C1 segment of cervical spinal cord (tissue), 14 donors: ENCODE results near the gene FLT1.

Experiments
- DNase-seq, 14 donors: peaks; one replicate each; lab custom pipeline; 2025; lab: John Stamatoyannopoulos, UW

The FLT1 gene

DNA sequence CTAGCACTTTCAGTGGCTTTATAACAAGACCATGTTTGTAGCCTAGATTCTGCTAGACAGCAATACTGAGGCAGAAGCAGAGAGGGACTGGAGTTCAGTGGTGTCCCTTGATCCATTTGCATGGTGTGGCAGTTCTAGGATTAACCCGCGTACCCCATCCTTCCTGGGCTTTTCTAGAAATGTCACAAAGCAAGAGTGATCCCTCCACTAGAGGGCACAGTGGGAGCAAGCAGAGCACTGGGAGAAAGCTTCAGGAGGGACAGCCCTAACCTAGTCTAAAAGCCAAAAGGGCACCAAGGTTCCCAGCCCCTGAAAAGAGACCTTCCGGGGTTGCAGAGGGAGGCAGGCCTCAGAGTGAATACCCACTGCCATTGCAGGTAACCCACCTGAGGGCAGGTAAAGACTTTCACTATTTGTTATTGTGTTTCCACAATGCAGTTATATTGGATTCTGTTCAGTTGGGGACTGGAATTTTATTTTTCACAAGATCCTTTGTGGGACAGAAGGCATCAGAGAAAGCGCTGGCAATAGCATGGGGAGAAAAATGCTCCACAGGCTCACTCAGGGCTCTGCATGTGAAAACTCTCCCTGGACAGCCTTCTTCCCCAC lies 170.6 kb downstream of the FLT1 start:
- peak in 11 of 14 donors; percentile 2 to 44 (median 9) for DNase-seq

GRCh38 chr13:28322256-28322905 lies 172.5 kb downstream of the FLT1 start:
- DNase-seq, result no peak

DNA sequence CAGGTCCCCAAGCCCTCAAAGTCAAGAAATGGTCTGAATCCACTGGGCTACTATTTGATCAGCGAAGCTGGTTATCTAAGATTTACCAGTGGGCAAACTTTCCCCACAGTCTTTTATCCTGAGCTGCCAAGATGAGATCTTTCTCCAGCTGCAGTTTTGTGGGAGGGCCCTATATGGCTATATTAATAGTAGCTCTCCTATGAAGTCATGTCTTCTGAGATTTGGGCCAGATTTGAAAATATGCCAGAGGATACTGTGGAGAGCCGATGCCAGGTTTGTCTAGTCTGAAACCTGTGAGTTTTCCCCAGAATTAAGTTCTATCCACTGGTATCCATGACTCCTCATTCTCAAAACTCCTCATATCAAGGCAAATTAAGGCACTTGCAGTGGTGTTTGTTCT lies 173.2 kb downstream of the FLT1 start:
- DNase-seq, result no peak

DNA sequence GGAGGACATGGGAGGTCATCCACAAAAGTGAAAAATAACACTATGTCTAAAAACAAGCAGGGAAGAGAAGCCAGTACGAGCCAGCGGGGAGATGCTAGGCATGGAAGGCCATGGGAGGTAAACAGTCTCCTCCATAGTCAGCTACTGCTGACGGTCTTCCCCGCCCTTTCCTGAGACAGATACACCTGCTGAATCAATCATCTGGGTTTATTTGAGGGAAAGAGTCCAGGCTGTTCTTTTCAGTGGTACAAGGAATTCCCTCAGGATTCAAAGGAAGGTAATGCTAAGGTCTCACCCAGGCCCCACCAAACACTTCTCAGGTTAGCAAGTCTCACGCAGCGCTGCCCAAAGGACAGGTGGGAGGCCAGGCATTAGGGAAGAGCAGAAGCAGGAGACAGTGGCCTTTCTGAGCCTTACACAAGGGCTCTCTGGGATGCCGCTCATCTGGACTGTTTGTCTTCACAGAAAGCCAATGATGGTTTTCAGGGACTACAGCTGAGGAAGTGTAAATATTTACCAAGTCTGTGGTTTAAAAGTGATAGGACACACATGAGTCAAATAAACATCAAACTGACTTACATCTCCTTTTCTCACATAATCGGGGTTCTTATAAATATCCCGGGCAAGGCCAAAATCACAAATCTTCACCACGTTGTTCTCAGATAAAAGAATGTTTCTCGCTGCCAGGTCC lies 173.9 kb downstream of the FLT1 start:
- DNase-seq, result no peak

- no peak for DNase-seq
Measured at GRCh38 chr13:28320209-28320608, 174.7 kb downstream of the FLT1 start.

GRCh38 chr13:28319528-28319927 lies 175.4 kb downstream of the FLT1 start:
- DNase-seq, result no peak

GRCh38 chr13:28318496-28318895 lies 176.4 kb downstream of the FLT1 start:
- no peak for DNase-seq

DNA sequence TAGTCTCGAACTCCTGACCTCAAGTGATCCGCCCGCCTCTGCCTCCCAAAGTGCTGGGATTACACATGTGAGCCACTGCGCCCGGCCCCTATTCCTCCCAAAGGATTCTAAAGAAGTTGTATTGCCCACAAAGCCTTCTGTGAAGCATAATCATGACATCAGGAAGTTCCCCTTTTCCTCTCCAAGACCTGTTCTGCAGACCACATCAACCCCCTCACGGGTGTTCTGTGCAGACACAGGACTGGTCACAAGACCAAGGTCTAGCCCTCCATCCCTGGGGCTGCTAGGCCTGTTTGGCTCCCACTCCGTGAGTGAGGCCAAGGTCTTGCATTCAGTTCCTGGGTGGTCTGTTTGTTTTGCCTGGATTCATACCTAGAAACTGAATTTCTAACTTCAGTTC lies 178.1 kb downstream of the FLT1 start:
- no peak for DNase-seq

DNA sequence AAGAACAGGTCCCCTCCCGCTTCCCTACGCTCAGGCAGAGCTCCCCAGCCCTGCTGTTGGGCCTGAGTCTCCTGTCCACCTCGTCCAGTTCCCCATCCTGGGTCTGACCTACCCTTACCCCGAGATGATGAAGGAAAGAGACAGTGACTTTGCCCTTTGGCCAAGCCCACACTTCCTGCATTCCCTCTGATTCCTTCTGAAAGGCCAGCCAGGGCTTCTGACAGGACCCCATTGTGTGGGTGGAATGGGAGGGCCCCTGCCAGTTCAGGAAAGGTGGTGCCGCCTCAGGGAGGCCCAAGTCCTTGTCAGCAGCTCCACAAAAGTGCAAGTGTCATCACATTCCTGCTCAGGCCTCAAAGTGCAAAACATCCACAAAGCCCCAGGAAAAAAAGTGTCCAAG lies 178.8 kb downstream of the FLT1 start:
- no peak for DNase-seq

- no peak for DNase-seq
Measured at GRCh38 chr13:28314879-28315278, 180.0 kb downstream of the FLT1 start.

GRCh38 chr13:28313579-28313978 lies 181.3 kb downstream of the FLT1 start:
- no peak for DNase-seq

DNA sequence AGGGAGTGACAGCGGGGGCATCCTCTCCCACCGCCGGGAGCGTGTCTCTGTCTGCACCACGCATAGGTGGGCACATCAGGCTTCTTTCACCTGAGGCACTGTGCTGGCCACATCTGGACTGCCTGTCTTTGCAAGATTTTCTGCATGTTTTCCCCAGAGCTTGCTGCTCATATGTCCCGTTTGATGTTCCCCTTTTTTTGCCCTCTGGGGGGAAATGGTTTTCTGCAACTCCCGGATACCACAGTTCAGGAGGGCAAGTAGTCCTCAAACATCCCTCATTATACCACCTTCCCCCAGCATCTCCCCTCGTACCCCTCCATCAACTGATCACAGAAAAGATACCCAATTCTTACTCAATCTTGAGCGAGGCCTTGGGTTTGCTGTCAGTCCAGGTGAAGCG lies 188.6 kb downstream of the FLT1 start:
- no peak for DNase-seq

DNA sequence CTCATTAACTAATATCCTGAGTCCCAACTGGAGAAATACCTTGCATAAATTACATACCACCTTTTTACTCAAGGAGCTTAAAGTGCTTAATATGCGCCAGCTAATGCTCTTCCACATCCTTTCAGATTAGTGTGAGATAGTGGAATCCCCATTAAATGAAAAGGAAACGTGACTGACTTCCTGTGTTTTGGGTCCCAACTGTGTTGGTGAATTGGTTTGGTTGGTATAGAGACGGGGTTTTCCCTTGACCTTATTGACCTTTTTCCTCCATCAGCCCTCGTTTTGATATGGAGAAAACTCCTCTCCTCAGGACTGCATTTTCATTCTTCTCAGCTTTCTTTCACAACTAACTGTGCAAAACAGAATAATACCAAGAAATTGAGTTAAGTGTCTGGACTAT lies 193.1 kb downstream of the FLT1 start:
- DNase-seq, result no peak

- no peak for DNase-seq
Measured at GRCh38 chr13:28299916-28300315, 195.0 kb downstream of the FLT1 start.

DNA sequence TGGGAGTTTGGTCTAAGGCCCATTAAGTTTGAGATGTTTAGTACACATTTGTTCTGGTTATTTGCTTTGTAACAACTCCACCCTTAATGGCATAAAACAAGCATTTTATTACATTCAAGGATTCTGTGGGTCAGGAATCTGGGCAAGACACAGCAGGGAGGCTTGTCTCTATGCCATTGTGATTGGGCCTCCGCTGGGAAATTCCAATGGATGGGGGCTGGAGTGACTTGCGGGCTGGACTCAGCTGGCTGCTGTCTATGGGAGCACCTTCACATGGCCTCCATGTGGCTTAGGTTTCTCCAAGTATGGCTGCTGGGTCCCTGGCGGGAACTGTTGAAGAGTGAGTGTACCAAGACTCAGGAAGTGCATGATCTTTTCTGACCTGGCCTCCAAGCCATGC lies 197.6 kb downstream of the FLT1 start:
- no peak for DNase-seq

- no peak for DNase-seq
Measured at GRCh38 chr13:28286263-28286662, 208.7 kb downstream of the FLT1 start.

DNA sequence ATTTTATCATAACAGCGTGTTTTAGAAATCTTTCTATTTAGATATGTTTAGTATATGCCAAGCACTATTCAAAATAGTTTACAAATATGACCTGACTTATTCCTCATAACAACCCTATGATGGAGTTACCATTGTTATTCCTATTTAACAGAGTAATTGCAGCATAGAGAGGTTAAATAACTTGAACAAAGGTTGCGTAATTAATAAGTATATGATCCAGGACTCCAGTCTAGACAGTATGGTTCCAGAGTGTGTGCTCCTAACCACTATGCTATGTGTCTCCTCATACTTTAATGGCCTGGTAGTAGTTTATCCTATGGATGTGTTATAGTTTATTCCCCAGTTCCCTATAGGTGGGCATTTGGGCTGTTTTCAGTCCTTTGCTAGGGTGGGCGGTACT lies 211.3 kb downstream of the FLT1 start:
- no peak for DNase-seq

DNA sequence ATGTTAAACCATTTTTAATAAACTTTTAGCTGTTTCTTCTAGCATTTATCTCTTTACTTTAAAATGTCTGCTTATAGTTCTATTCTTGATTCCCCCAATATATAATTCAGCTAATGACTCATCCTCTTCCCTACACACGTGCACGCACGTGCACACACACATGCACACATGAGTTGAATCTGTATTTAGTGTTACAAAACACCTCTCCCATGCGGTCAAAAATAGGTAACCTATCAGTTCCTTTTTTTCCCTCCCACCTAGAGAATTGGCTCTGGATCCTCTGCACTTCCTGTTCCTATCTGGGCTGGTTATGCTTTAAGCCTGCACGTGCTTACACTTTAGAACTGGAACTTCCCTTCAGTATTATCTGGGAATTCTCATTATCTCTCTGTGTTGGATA lies 212.5 kb downstream of the FLT1 start:
- no peak for DNase-seq

- peak in 1 of 14 donors; percentile 3 for DNase-seq
Measured at GRCh38 chr13:28273919-28274318, 221.0 kb downstream of the FLT1 start.

- no peak for DNase-seq
Measured at GRCh38 chr13:28271056-28271840, 223.7 kb downstream of the FLT1 start.

DNA sequence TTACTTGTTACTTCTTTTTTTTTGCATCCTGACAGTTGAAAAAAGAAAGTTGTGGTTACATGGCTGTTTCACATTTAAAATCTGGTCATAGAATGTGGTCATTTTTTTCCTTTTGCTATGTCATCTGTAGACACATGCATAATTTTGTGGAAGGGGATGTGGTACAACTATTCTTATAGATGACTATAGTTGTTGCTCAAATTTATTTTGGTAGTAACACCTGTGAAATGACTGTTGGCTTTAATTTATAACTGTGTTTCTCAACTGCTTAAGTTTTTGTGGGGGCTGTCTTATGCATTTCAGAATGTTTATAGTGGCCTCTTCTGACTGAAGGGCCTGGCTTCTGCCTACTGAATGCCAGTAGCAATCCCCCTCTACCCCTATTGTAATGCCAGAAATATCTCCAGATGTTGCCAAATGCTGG lies 226.1 kb downstream of the FLT1 start:
- DNase-seq, result no peak

DNA sequence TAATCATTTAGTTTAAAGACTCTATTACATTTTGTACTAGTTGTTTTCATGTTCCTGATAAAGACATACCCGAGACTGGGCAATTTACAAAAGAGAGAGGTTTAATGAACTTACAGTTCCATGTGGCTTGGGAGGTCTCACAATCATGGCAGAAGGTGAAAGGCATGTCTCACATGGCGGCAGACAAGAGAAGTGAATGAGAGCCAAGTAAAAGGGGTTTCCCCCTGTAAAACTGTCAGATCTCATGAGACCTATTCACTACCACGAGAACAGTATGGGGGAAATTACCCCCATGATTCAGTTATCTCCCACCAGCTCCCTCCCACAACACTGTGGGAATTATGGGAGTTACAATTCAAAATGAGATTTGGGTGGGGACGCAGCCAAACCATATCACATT lies 227.4 kb downstream of the FLT1 start:
- no peak for DNase-seq
